ENCODE data around the gene PLA2G10.
"Not testable (repeated sequence)": the region's sequence is repeated elsewhere in the genome, so short reads cannot be mapped to it uniquely, and the experiment has no call there.

GRCh38 chr16:14685870-14686793, 8.0 kb downstream of the PLA2G10 start:
- not testable (repeated sequence) for TF ChIP-seq CTCF, POLR2A (IDR thresholded peaks at IDR 0.05)
